Liver (tissue), 9 donors: ENCODE data around the gene OR13A1. TPM values are rescaled to one million over a fixed set of nuclear protein-coding genes. Genes with fewer than 3 reads are reported as not detected.
"Not testable (repeated sequence)": the region's sequence is repeated elsewhere in the genome, so short reads cannot be mapped to it uniquely, and the experiment has no call there.

ENCODE experiments used
- DNase-seq: peaks from one replicate; pipeline ENCODE4 v3.0.0-alpha.2; 2017; ENCODE audit warnings: low spot score
- H3K27ac ChIP-seq, 2 donors: one replicate each; pipeline ENCODE4 v1.7.0; 2013; ENCODE audit warnings: inconsistent platforms in 2 of 2, low read length in 2 of 2, control low read depth in 1 of 2, low read depth in 1 of 2, mild to moderate bottlenecking in 1 of 2
- H3K27me3 ChIP-seq, 4 donors: one replicate each; pipeline versions ENCODE4 v1.6.1 to v1.7.0; 2013; ENCODE audit warnings: low read length in 3 of 4, inconsistent platforms in 1 of 4, mild to moderate bottlenecking in 1 of 4, moderate library complexity in 1 of 4; ENCODE audit not compliant: control insufficient read depth in 4 of 4, insufficient read depth in 4 of 4
- H3K36me3 ChIP-seq, 4 donors: one replicate each; pipeline versions ENCODE4 v1.6.1 to v1.7.0; 2013; ENCODE audit warnings: low read length in 3 of 4, mild to moderate bottlenecking in 3 of 4, low read depth in 1 of 4, moderate library complexity in 1 of 4; ENCODE audit not compliant: control insufficient read depth in 4 of 4, insufficient read depth in 3 of 4
- H3K4me1 ChIP-seq, 4 donors: one replicate each; pipeline versions ENCODE4 v1.6.1 to v1.7.0; 2013; ENCODE audit warnings: low read length in 3 of 4, mild to moderate bottlenecking in 3 of 4, moderate library complexity in 1 of 4; ENCODE audit not compliant: control insufficient read depth in 4 of 4, insufficient read depth in 4 of 4
- H3K4me3 ChIP-seq, 3 donors: one replicate each; pipeline versions ENCODE4 v1.6.1 to v1.7.0; 2013; ENCODE audit warnings: low read length in 3 of 3, control low read depth in 1 of 3, low read depth in 1 of 3, mild to moderate bottlenecking in 1 of 3
- H3K9ac ChIP-seq, 2 donors: one replicate each; pipeline ENCODE4 v1.7.0; 2013; ENCODE audit warnings: low read length in 2 of 2, mild to moderate bottlenecking in 2 of 2, moderate library complexity in 2 of 2, control low read depth in 1 of 2, low read depth in 1 of 2
- H3K9me3 ChIP-seq, 4 donors: one replicate each; pipeline versions ENCODE4 v1.6.1 to v1.7.0; 2013; ENCODE audit warnings: low read length in 3 of 4; ENCODE audit not compliant: control insufficient read depth in 4 of 4
- CTCF ChIP-seq: fragments of 150-350 bp; IDR thresholded peaks from 2 replicates; pipeline ENCODE4 v1.5.1; 2017; ENCODE audit warnings: improper control_type of control experiment, low read depth, low read length; ENCODE audit not compliant: missing input control
- EGR1 ChIP-seq, 2 donors: IDR thresholded peaks; 2 replicates each; pipeline ENCODE4 v1.6.1; 2016 to 2018; ENCODE audit warnings: antibody characterized with exemption in 2 of 2, low read depth in 2 of 2
- FOXA1 ChIP-seq: IDR thresholded peaks from 2 replicates; pipeline ENCODE4 v1.6.1; 2016; ENCODE audit warnings: antibody characterized with exemption
- FOXA2 ChIP-seq: IDR thresholded peaks from 2 replicates; pipeline ENCODE4 v1.6.1; 2016; ENCODE audit warnings: antibody characterized with exemption
- GABPA ChIP-seq, 2 donors: IDR thresholded peaks in 1 of 2; conservative IDR thresholded peaks in 1 of 2; 2 replicates each; pipeline ENCODE4 v1.6.1; 2016; ENCODE audit warnings: antibody characterized with exemption in 2 of 2, mild to moderate bottlenecking in 1 of 2, moderate library complexity in 1 of 2
- HNF4A ChIP-seq, 2 donors: conservative IDR thresholded peaks; 2 replicates each; pipeline ENCODE4 v1.6.1; 2016; ENCODE audit warnings: antibody characterized with exemption in 2 of 2, mild to moderate bottlenecking in 2 of 2
- HNF4G ChIP-seq: IDR thresholded peaks from 2 replicates; pipeline ENCODE4 v1.6.1; 2016; ENCODE audit warnings: antibody characterized with exemption
- MAX ChIP-seq: IDR thresholded peaks from 2 replicates; pipeline ENCODE4 v1.6.1; 2016; ENCODE audit warnings: antibody characterized with exemption
- NR2F2 ChIP-seq: IDR thresholded peaks from 2 replicates; pipeline ENCODE4 v1.6.1; 2016; ENCODE audit warnings: antibody characterized with exemption
- RAD21 ChIP-seq, 2 donors: IDR thresholded peaks; 2 replicates each; pipeline ENCODE4 v1.6.1; 2016; ENCODE audit warnings: antibody characterized with exemption in 2 of 2, mild to moderate bottlenecking in 2 of 2
- SP1 ChIP-seq: IDR thresholded peaks from 2 replicates; pipeline ENCODE4 v1.6.1; 2018; ENCODE audit warnings: antibody characterized with exemption, mild to moderate bottlenecking
- YY1 ChIP-seq: IDR thresholded peaks from 2 replicates; pipeline ENCODE4 v1.6.1; 2016; ENCODE audit warnings: antibody characterized with exemption, mild to moderate bottlenecking
- ZBTB33 ChIP-seq: IDR thresholded peaks from 2 replicates; pipeline ENCODE4 v1.6.1; 2016; ENCODE audit warnings: antibody characterized with exemption
- WGBS: extraction: QIAGEN DNeasy Blood & Tissue Kit; methylation state at CpG from one replicate; pipeline ENCODE4 v1.1.7; 2013; 5-methylcytosine and 5-hydroxymethylcytosine counted together
- polyA plus RNA-seq, 2 donors: library from polyadenylated mRNA; stranded (reverse) in 1 of 2; unstranded in 1 of 2; fragments of 200-250 nt in 1 of 2; fragments of >200 nt in 1 of 2; fragmentation: Nextera tagmentation in 1 of 2; extraction: Ambion mirVana in 1 of 2; gene quantifications; one replicate each; pipeline versions ENCODE4 v1.2.1 to v1.2.3, GENCODE V29; 2013 to 2015
- total RNA-seq, 2 donors: library from RNA; depleted of rRNA; stranded (reverse); fragments of >200 nt; gene quantifications; one replicate each; pipeline ENCODE4 v1.2.3, GENCODE V29; 2014
- donor health status: healthy.
- donor health status: healthy.
- donor health status: healthy.
- donor health status: healthy.
- donor health status: healthy.

Gene OR13A1, protein sequence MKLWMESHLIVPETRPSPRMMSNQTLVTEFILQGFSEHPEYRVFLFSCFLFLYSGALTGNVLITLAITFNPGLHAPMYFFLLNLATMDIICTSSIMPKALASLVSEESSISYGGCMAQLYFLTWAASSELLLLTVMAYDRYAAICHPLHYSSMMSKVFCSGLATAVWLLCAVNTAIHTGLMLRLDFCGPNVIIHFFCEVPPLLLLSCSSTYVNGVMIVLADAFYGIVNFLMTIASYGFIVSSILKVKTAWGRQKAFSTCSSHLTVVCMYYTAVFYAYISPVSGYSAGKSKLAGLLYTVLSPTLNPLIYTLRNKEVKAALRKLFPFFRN
- total RNA-seq (under 1 TPM; under 0.01 to 0.05 TPM), polyA plus RNA-seq (not detected)

- TF ChIP-seq ZBTB33 = no peak
- no peak for TF ChIP-seq HNF4A (conservative IDR thresholded peaks at IDR 0.05)
- no peak for TF ChIP-seq FOXA2
- TF ChIP-seq SP1 = no peak
- no peak within 1 kb of the TSS for H3K27ac ChIP-seq
- WGBS = 72% methylated on average over 2 of the region's 2 CpGs
- no peaks in the 10 kb centered on the region for H3K36me3 ChIP-seq
- peaks cover 2 to 7% (median 3%) of the 10 kb centered on the region in 4 donors for H3K9me3 ChIP-seq
- H3K27me3 ChIP-seq = no peaks in the 10 kb centered on the region
- no peak for DNase-seq
- no peaks in the 10 kb centered on the region for H3K4me1 ChIP-seq
- no peak within 1 kb of the TSS for H3K9ac ChIP-seq
- H3K4me3 ChIP-seq = no peak within 1 kb of the TSS
Measured at GRCh38 chr10:45315508-45315907, at the start of gene OR13A1. Gene OR13A1, minus strand, starts transcription at chr10:45315608. Its CDS starts 11,186 bp downstream, at chr10:45304422.

DNA sequence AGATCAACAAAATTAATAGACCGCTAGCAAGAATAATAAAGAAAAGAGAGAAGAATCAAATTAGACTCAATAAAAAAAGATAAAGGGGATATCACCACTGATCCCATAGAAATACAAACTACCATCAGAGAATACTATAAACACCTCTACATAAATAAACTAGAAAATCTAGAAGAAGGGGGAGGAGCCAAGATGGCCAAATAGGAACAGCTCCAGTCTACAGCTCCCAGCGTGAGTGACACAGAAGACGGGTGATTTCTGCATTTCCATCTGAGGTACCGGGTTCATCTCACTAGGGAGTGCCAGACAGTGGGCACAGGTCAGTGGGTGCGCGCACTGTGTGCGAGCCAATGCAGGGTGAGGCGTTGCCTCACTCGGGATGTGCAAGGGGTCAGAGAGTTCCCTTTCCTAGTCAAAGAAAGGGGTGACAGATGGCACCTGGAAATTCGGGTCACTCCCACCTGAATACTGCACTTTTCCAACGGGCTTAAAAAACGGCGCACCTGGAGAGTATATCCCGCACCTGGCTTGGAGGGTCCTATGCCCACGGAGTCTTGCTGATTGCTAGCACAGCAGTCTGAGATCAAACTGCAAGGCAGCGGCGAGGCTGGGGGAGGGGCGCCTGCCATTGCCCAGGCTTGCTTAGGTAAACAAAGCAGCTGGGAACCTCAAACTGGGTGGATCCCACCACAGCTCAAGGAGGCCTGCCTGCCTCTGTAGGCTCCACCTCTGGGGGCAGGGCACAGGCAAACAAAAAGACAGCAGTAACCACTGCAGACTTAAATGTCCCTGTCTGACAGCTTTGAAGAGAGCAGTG, 46.8 kb upstream of the OR13A1 start:
- H3K4me1 ChIP-seq, H3K27me3 ChIP-seq, H3K27ac ChIP-seq, DNase-seq, H3K36me3 ChIP-seq, H3K9me3 ChIP-seq, H3K4me3 ChIP-seq, H3K9ac ChIP-seq: not testable (repeated sequence)
- WGBS = 55% methylated on average over 18 of the region's 18 CpGs

DNA sequence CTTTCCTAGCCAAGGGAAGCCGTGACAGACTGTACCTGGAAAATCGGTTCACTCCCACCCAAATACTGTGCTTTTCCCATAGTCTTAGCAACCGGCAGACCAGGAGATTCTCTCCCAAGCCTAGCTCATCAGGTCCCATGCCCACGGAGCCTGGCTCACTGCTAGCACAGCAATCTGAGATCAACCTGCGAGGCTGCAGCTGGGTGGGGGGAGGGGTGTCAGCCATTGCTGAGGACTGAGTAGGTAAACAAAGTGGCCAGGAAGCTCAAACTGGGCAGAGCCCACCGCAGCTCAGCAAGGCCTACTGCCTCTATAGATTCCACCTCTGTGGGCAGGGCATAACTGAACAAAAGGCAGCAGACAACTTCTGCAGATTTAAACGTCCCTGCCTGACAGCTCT, 43.6 kb upstream of the OR13A1 start:
- not testable (repeated sequence) for H3K27ac ChIP-seq, H3K27me3 ChIP-seq, H3K36me3 ChIP-seq, H3K9me3 ChIP-seq, H3K4me1 ChIP-seq, H3K9ac ChIP-seq, DNase-seq, H3K4me3 ChIP-seq
- WGBS = 70% methylated on average over 7 of the region's 7 CpGs

GRCh38 chr10:45355494-45355893, 40.1 kb upstream of the OR13A1 start:
- Histone ChIP-seq H3K4me1 (no peaks in the 10 kb centered on the region), H3K4me3 (no peak overlapping the region), H3K36me3 (no peaks in the 10 kb centered on the region), H3K27ac (no peak overlapping the region), H3K9me3 (no peaks in the 10 kb centered on the region), H3K27me3 (peaks cover 0 to 3% (median 0%) of the 10 kb centered on the region in 4 donors), H3K9ac (no peak overlapping the region)
- WGBS = 88% methylated on average over 4 of the region's 4 CpGs
- TF ChIP-seq SP1 = no peak
- no peak for TF ChIP-seq FOXA1
- TF ChIP-seq ZBTB33 = no peak
- TF ChIP-seq MAX = no peak
- TF ChIP-seq EGR1 (IDR thresholded peaks at IDR 0.05; ENCODE audit: low read depth in 2 of 2) = no peak
- no peak for TF ChIP-seq NR2F2
- no peak for TF ChIP-seq GABPA (IDR thresholded peaks at IDR 0.05 in 1 of 2, conservative IDR thresholded peaks at IDR 0.05 in 1 of 2)
- TF ChIP-seq RAD21 (IDR thresholded peaks at IDR 0.05) = no peak
- TF ChIP-seq HNF4G = no peak
- TF ChIP-seq YY1 = no peak
- no peak for TF ChIP-seq CTCF
- DNase-seq = no peak
